HEK293 (cell line): ENCODE data around the gene UFC1.

Experiments
- CTCF ChIA-PET: fragments of 350-600 bp; formaldehyde crosslinking; extraction: SDS; loops from one replicate; lab custom pipeline; 2021; ENCODE audit warnings: antibody characterized with exemption; lab: Yijun Ruan, JAX
- POLR2A ChIA-PET: fragments of 300-600 bp; formaldehyde crosslinking; extraction: SDS; loops from one replicate; lab custom pipeline; 2020; ENCODE audit warnings: antibody characterized with exemption, inconsistent platforms; lab: Yijun Ruan, JAX
- H3K27ac ChIP-seq: fragments of 200-500 bp; sonication (Bioruptor generic); 2 replicates; pipeline ENCODE4 v1.5.1; 2014; ENCODE audit warnings: low read depth, low read length, control low read depth, inconsistent platforms; ENCODE audit errors: extremely low read depth
- H3K36me3 ChIP-seq, 2 experiments: fragments of 200-500 bp in 1 of 2; sonication (Bioruptor generic) in 1 of 2; 1 replicate in 1 of 2; 2 replicates in 1 of 2; pipeline ENCODE4 v1.5.1; 2014 to 2017; ENCODE audit warnings: inconsistent platforms in 2 of 2, low read length in 2 of 2; ENCODE audit not compliant: control insufficient read depth in 2 of 2, insufficient read depth in 1 of 2
- H3K4me1 ChIP-seq: fragments of 200-500 bp; sonication (Bioruptor generic); 2 replicates; pipeline ENCODE4 v1.5.1; 2014; ENCODE audit warnings: mild to moderate bottlenecking, low read length, inconsistent platforms; ENCODE audit not compliant: control insufficient read depth, insufficient read depth
- H3K4me3 ChIP-seq: 2 replicates; pipeline ENCODE4 v1.5.1; 2011; ENCODE audit warnings: low read depth, mild to moderate bottlenecking, control low read depth, low read length, moderate library complexity
- H3K9me3 ChIP-seq: fragments of 200-500 bp; sonication (Bioruptor generic); 2 replicates; pipeline ENCODE4 v1.5.1; 2014; ENCODE audit warnings: low read depth, low read length, inconsistent platforms; ENCODE audit not compliant: control insufficient read depth, insufficient read depth
- AEBP2 ChIP-seq: fragments of 450-650 bp; formaldehyde crosslinking; IDR thresholded peaks from 2 replicates; pipeline ENCODE4 v1.5.1; 2016; ENCODE audit warnings: missing biosample characterization, missing genetic modification characterization, borderline replicate concordance
- EGR2 ChIP-seq: fragments of 450-650 bp; formaldehyde crosslinking; IDR thresholded peaks from 2 replicates; pipeline ENCODE4 v1.5.1; 2016; ENCODE audit warnings: low read depth, missing biosample characterization, missing genetic modification characterization
- HOXC10 ChIP-seq: sonication (generic); formaldehyde crosslinking; IDR thresholded peaks from 2 replicates; pipeline ENCODE4 v1.8.1; 2023; ENCODE audit warnings: mild to moderate bottlenecking, missing genetic modification reagents
- MYNN ChIP-seq: fragments of 450-650 bp; formaldehyde crosslinking; IDR thresholded peaks from 2 replicates; pipeline ENCODE4 v1.5.1; 2016; ENCODE audit warnings: missing biosample characterization, missing genetic modification characterization, borderline replicate concordance
- SCRT2 ChIP-seq: fragments of 450-650 bp; formaldehyde crosslinking; IDR thresholded peaks from 2 replicates; pipeline ENCODE4 v1.5.1; 2016; ENCODE audit warnings: missing biosample characterization, missing genetic modification characterization
- ZNF184 ChIP-seq: fragments of 450-650 bp; IDR thresholded peaks from 2 replicates; pipeline ENCODE4 v1.5.1; 2018; ENCODE audit warnings: missing biosample characterization, mild to moderate bottlenecking, missing genetic modification characterization
- ZNF202 ChIP-seq: fragments of 450-650 bp; formaldehyde crosslinking; IDR thresholded peaks from 2 replicates; pipeline ENCODE4 v1.5.1; 2016; ENCODE audit warnings: missing biosample characterization, missing genetic modification characterization, borderline replicate concordance
- ZNF248 ChIP-seq: fragments of 450-650 bp; formaldehyde crosslinking; IDR thresholded peaks from 2 replicates; pipeline ENCODE4 v1.5.1; 2017; ENCODE audit warnings: missing biosample characterization, missing genetic modification characterization
- ZNF391 ChIP-seq: fragments of 450-650 bp; formaldehyde crosslinking; IDR thresholded peaks from 2 replicates; pipeline ENCODE4 v1.5.1; 2016; ENCODE audit warnings: low read depth, missing biosample characterization, missing genetic modification characterization, borderline replicate concordance
- ZNF426 ChIP-seq: fragments of 450-650 bp; formaldehyde crosslinking; IDR thresholded peaks from 2 replicates; pipeline ENCODE4 v1.5.1; 2017; ENCODE audit warnings: missing biosample characterization, missing genetic modification characterization, mild to moderate bottlenecking, inconsistent platforms, moderate library complexity
- ZNF514 ChIP-seq: fragments of 450-650 bp; formaldehyde crosslinking; IDR thresholded peaks from 2 replicates; pipeline ENCODE4 v1.5.1; 2016; ENCODE audit warnings: missing biosample characterization, missing genetic modification characterization
- ZNF600 ChIP-seq: fragments of 450-650 bp; formaldehyde crosslinking; IDR thresholded peaks from 2 replicates; pipeline ENCODE4 v1.5.1; 2016; ENCODE audit warnings: missing biosample characterization, missing genetic modification characterization
- ZNF639 ChIP-seq: fragments of 450-650 bp; formaldehyde crosslinking; IDR thresholded peaks from 2 replicates; pipeline ENCODE4 v1.5.1; 2016; ENCODE audit warnings: missing biosample characterization, missing genetic modification characterization
- ZNF654 ChIP-seq: fragments of 450-650 bp; formaldehyde crosslinking; IDR thresholded peaks from 2 replicates; pipeline ENCODE4 v1.5.1; 2016; ENCODE audit warnings: low read depth, missing biosample characterization, missing genetic modification characterization
- ZSCAN18 ChIP-seq: fragments of 450-650 bp; formaldehyde crosslinking; IDR thresholded peaks from 2 replicates; pipeline ENCODE4 v1.5.1; 2016; ENCODE audit warnings: missing biosample characterization, missing genetic modification characterization
- TF ChIP-seq, protein P1 (sequence below): fragments of 450-650 bp; formaldehyde crosslinking; IDR thresholded peaks from 2 replicates; pipeline ENCODE4 v1.5.1; 2016; ENCODE audit warnings: missing biosample characterization, missing genetic modification characterization

Gene UFC1

DNA sequence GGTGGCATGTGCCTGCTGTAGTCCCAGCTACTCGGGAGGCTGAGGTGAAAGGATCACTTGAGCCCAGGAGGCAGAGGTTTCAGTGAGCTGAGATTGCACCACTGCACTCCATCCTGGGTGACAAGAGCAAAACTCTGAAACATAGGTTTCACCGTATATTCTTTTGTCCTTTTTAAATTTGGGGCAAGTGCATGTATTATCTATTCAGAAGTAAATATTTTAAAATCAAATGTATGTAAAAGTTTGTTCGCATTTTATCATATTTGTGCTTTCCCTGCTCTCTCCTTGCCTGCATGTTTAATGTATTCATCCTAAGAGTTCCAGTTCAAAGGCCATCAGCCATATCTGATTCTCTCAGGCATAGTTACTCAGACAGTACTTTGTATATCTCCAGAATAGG is 7.9 kb upstream of the UFC1 start:
- H3K4me1 ChIP-seq, result no peaks in the 10 kb centered on the region
- TF ChIP-seq, protein P1, sequence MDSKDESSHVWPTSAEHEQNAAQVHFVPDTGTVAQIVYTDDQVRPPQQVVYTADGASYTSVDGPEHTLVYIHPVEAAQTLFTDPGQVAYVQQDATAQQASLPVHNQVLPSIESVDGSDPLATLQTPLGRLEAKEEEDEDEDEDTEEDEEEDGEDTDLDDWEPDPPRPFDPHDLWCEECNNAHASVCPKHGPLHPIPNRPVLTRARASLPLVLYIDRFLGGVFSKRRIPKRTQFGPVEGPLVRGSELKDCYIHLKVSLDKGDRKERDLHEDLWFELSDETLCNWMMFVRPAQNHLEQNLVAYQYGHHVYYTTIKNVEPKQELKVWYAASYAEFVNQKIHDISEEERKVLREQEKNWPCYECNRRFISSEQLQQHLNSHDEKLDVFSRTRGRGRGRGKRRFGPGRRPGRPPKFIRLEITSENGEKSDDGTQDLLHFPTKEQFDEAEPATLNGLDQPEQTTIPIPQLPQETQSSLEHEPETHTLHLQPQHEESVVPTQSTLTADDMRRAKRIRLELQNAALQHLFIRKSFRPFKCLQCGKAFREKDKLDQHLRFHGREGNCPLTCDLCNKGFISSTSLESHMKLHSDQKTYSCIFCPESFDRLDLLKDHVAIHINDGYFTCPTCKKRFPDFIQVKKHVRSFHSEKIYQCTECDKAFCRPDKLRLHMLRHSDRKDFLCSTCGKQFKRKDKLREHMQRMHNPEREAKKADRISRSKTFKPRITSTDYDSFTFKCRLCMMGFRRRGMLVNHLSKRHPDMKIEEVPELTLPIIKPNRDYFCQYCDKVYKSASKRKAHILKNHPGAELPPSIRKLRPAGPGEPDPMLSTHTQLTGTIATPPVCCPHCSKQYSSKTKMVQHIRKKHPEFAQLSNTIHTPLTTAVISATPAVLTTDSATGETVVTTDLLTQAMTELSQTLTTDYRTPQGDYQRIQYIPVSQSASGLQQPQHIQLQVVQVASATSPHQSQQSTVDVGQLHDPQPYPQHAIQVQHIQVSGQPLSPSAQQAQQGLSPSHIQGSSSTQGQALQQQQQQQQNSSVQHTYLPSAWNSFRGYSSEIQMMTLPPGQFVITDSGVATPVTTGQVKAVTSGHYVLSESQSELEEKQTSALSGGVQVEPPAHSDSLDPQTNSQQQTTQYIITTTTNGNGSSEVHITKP (tag by site-specific recombination), result peak; percentile 76
- TF ChIP-seq SCRT2 (tag by site-specific recombination), result no peak
- TF ChIP-seq ZNF202 (tag by site-specific recombination), result no peak
- no peak for TF ChIP-seq MYNN (tag by site-specific recombination)
- TF ChIP-seq ZNF514, result no peak
- POLR2A ChIA-PET, result no interaction called here
- no peak overlapping the region for H3K27ac ChIP-seq
- no peaks in the 10 kb centered on the region for H3K9me3 ChIP-seq
- H3K36me3 ChIP-seq, result no peaks in the 10 kb centered on the region; a peak in 1 of 3 replicates
- CTCF ChIA-PET, result no interaction called here
- no peak overlapping the region for H3K4me3 ChIP-seq

DNA sequence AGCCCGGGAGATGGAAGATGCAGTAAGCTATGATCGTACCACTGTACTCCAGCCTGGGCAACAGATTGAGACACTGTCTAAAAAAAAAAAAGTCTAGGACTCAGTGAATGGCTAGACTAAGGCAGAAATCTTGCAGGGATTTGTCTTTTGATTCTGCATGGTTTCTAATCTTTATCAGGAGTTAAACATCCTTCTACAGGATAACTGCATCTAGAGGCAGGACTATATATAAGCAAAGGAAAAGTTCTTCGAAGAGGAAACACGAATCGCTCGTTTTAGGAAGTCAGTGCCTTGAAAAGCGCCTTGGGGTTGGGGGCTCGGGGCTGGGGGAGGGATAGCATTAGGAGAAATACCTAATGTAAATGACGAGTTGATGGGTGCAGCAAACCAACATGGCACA is 602 bp upstream of the UFC1 start:
- ChIA-PET POLR2A (interaction anchor here (0.6 to 5.2 kb wide), 8 partner anchors 10 to 176 kb away, joined by 3 to 53 read pairs (median 6); partner anchors contain the start of genes DEDD, F11R, NDUFS2 and NIT1), CTCF (interaction anchor here (0.6 to 3.3 kb wide), 3 partner anchors 12 to 108 kb away, joined by 3 to 17 read pairs (median 4); partner anchors contain the start of genes NIT1, PFDN2 and PPOX)
- H3K4me1 ChIP-seq, result no peaks in the 10 kb centered on the region
- H3K9me3 ChIP-seq, result no peaks in the 10 kb centered on the region
- no peak overlapping the region for H3K27ac ChIP-seq
- TF ChIP-seq, protein P1 (tag by site-specific recombination), result peak; percentile 38; the same call in 1 of the 2 replicates
- no peak for TF ChIP-seq HOXC10
- peak overlapping the region; percentile 89 for H3K4me3 ChIP-seq
- H3K36me3 ChIP-seq, result peaks cover 5 to 25% of the 10 kb centered on the region in 2 experiments; a peak in 2 of 3 replicates

DNA sequence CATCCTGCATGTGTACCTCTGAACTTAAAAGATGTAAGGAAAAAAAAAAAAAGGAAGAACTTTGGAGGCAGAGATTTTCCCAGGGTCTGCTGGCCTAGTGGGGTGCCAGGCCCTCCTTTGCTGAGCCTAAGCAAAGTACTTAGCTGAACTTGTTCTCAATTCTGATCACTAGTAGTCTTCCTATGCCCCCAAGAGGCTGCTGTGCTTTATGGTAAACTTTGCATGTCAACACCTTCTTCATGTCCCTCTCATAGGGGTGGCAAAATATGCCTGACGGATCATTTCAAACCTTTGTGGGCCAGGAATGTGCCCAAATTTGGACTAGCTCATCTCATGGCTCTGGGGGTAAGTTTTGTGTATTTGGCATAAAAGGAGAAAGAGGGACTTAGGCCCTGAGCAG is 4.1 kb downstream of the UFC1 start:
- Histone ChIP-seq H3K4me3 (no peak overlapping the region), H3K36me3 (peaks cover 5 to 57% of the 10 kb centered on the region in 2 experiments; a peak in 2 of 3 replicates), H3K9me3 (no peaks in the 10 kb centered on the region), H3K4me1 (0 out of 2 replicates have a peak, but pooled peaks cover 4% of the 10 kb centered on the region), H3K27ac (no peak overlapping the region)
- POLR2A ChIA-PET, result interaction anchor here (1.3 to 1.6 kb wide), 2 partner anchors 8 to 25 kb away, joined by 7 read pairs; partner anchors contain the start of genes DEDD and PPOX
- CTCF ChIA-PET, result interaction anchor here (0.5 to 1.2 kb wide), 6 partner anchors 8 to 1473 kb away, joined by 3 to 9 read pairs (median 3); partner anchors contain the start of gene PPOX
- no peak for TF ChIP-seq EGR2
- TF ChIP-seq ZNF184 (tag by site-specific recombination), result no peak
- TF ChIP-seq AEBP2, result no peak
- no peak for TF ChIP-seq ZNF391 (tag by site-specific recombination)
- TF ChIP-seq ZNF600 (tag by site-specific recombination), result no peak
- 0 out of 2 replicates have a peak, but pooled peaks have one; percentile 4 for TF ChIP-seq ZNF654
- TF ChIP-seq ZNF639 (tag by site-specific recombination), result no peak
- no peak for TF ChIP-seq ZNF426
- no peak for TF ChIP-seq ZNF248 (tag by site-specific recombination)
- no peak for TF ChIP-seq ZSCAN18 (tag by site-specific recombination)
